Stimulated activated naive CD4-positive, alpha-beta T cell (primary cell): ENCODE data around the gene MLXIP.

ENCODE experiments used
- DNase-seq, 6 experiments: peaks; one replicate each; lab custom pipeline; 2025; lab: John Stamatoyannopoulos, UW

The MLXIP gene

GRCh38 chr12:122079532-122080081, 1.1 kb downstream of the MLXIP start:
- DNase-seq = peak in 1 of 6 experiments; percentile 34

GRCh38 chr12:122080149-122081082, 1.9 kb downstream of the MLXIP start:
- DNase-seq = peak in 1 of 6 experiments; percentile 12

GRCh38 chr12:122081083-122081696, 2.6 kb downstream of the MLXIP start:
- no peak for DNase-seq

GRCh38 chr12:122081697-122082221, 3.2 kb downstream of the MLXIP start:
- peak; percentile 26 to 61 (median 40) for DNase-seq

GRCh38 chr12:122082621-122083356, 4.2 kb downstream of the MLXIP start:
- DNase-seq = peak in 2 of 6 experiments; percentile 12 to 19

GRCh38 chr12:122084857-122085405, 6.4 kb downstream of the MLXIP start:
- no peak for DNase-seq

GRCh38 chr12:122085591-122085990, 7.0 kb downstream of the MLXIP start:
- DNase-seq = no peak

- DNase-seq = no peak
Observed at GRCh38 chr12:122086116-122086515, 7.6 kb downstream of the MLXIP start.

- DNase-seq = no peak
Observed at GRCh38 chr12:122086641-122087285, 8.2 kb downstream of the MLXIP start.

- DNase-seq = no peak
Observed at GRCh38 chr12:122087431-122088178, 9.0 kb downstream of the MLXIP start.

GRCh38 chr12:122088179-122088810, 9.7 kb downstream of the MLXIP start:
- DNase-seq = no peak

- no peak for DNase-seq
Observed at GRCh38 chr12:122089077-122089476, 10.5 kb downstream of the MLXIP start.

GRCh38 chr12:122090759-122091515, 12.4 kb downstream of the MLXIP start:
- DNase-seq = no peak

GRCh38 chr12:122093098-122093883, 14.7 kb downstream of the MLXIP start:
- no peak for DNase-seq

GRCh38 chr12:122094137-122094734, 15.7 kb downstream of the MLXIP start:
- no peak for DNase-seq

GRCh38 chr12:122094735-122095631, 16.4 kb downstream of the MLXIP start:
- DNase-seq = peak in 2 of 6 experiments; percentile 22 to 48

GRCh38 chr12:122096014-122096413, 17.5 kb downstream of the MLXIP start:
- DNase-seq = no peak
